ENCODE measurements around the gene GAS2.

GAS2 gene

DNA sequence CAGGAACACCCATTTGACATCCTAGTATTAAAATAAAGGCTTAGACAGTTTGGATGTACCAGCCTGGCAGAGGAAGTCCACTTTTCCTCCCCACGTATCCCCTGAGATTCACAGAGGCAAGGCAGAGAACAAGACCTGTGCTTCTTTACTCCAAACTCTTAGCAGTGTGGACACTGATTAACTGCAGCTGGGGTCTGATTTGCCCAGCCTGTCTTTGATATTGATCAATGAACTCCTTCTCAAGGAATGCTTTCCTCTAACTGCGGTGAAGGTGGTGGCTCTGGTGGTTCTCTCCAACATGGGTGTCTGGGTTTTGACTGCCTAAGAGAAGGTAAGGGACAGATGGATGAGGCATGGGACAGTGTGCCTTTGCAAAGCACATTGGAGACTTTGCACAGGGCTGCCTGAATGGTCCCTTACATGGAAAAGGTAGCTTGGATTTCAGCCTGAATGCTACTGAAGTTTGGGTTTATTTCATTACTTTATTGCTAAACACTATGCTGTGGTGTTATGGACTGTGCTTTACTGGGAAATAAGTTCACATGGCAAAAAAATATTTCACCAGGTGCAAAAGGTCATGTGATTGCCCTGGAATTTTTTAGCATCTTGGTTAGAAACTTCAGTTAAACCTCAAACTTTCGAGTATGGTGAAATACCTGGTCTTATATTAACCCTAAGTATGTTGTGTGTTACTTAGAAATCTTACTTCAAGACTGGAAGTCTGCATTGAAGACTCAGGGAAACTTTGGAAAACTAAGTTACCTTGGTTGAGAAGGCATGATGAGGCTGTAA, 1.8 kb downstream of the GAS2 start:
- Histone ChIP-seq H3K36me3 (ENCODE audit: low read length) (no peaks in the 10 kb centered on the region), H3K79me2 (ENCODE audit: insufficient read depth, low read length) (no peaks in the 10 kb centered on the region), H4K20me1 (ENCODE audit: low read depth, low read length) (no peaks in the 10 kb centered on the region), H3K4me2 (ENCODE audit: low read depth, low read length, poor library complexity, severe bottlenecking) (no peak overlapping the region), H3K4me3 (ENCODE audit: insufficient read depth, low read length, poor library complexity, severe bottlenecking) (no peak overlapping the region), H3K9me2 (replicated peaks; ENCODE audit: insufficient read depth, low read length) (no peaks in the 10 kb centered on the region), H3F3A (ENCODE audit: insufficient read depth) (no peaks in the 10 kb centered on the region), H3K9ac (ENCODE audit: low read length) (no peak overlapping the region), H3K27ac (ENCODE audit: low read depth, low read length) (no peak overlapping the region), H3K9me3 (ENCODE audit: insufficient read depth, low read length) (no peaks in the 10 kb centered on the region), H3K27me3 (ENCODE audit: low read length) (no peaks in the 10 kb centered on the region), H2AFZ (ENCODE audit: low read depth, low read length, severe bottlenecking) (no peak overlapping the region)
- TF ChIP-seq, protein P1, sequence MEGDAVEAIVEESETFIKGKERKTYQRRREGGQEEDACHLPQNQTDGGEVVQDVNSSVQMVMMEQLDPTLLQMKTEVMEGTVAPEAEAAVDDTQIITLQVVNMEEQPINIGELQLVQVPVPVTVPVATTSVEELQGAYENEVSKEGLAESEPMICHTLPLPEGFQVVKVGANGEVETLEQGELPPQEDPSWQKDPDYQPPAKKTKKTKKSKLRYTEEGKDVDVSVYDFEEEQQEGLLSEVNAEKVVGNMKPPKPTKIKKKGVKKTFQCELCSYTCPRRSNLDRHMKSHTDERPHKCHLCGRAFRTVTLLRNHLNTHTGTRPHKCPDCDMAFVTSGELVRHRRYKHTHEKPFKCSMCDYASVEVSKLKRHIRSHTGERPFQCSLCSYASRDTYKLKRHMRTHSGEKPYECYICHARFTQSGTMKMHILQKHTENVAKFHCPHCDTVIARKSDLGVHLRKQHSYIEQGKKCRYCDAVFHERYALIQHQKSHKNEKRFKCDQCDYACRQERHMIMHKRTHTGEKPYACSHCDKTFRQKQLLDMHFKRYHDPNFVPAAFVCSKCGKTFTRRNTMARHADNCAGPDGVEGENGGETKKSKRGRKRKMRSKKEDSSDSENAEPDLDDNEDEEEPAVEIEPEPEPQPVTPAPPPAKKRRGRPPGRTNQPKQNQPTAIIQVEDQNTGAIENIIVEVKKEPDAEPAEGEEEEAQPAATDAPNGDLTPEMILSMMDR (IDR thresholded peaks at IDR 0.05; ENCODE audit: insufficient read depth, low read length, poor library complexity, severe bottlenecking): no peak
- TF ChIP-seq EZH2phosphoT487 (conservative IDR thresholded peaks at IDR 0.05; ENCODE audit: low read length): no peak

- no peak overlapping the region for H3K4me3 ChIP-seq (ENCODE audit: insufficient read depth, low read length, poor library complexity, severe bottlenecking)
- H3F3A ChIP-seq (ENCODE audit: insufficient read depth): no peaks in the 10 kb centered on the region
- H3K9ac ChIP-seq (ENCODE audit: low read length): no peak overlapping the region
- H3K79me2 ChIP-seq (ENCODE audit: insufficient read depth, low read length): no peaks in the 10 kb centered on the region
- no peak overlapping the region for H2AFZ ChIP-seq (ENCODE audit: low read depth, low read length, severe bottlenecking)
- H3K36me3 ChIP-seq (ENCODE audit: low read length): no peaks in the 10 kb centered on the region
- H3K9me2 ChIP-seq (replicated peaks; ENCODE audit: insufficient read depth, low read length): no peaks in the 10 kb centered on the region
- no peak overlapping the region for H3K4me2 ChIP-seq (ENCODE audit: low read depth, low read length, poor library complexity, severe bottlenecking)
- H3K27ac ChIP-seq (ENCODE audit: low read depth, low read length): no peak overlapping the region
- no peaks in the 10 kb centered on the region for H3K27me3 ChIP-seq (ENCODE audit: low read length)
- H4K20me1 ChIP-seq (ENCODE audit: low read depth, low read length): no peaks in the 10 kb centered on the region
- H3K9me3 ChIP-seq (ENCODE audit: insufficient read depth, low read length): no peaks in the 10 kb centered on the region
- no peak for TF ChIP-seq EZH2phosphoT487 (conservative IDR thresholded peaks at IDR 0.05; ENCODE audit: low read length)
- TF ChIP-seq, protein P1 (IDR thresholded peaks at IDR 0.05; ENCODE audit: insufficient read depth, low read length, poor library complexity, severe bottlenecking): no peak
Measured at GRCh38 chr11:22669368-22669767, 3.0 kb downstream of the GAS2 start.

DNA sequence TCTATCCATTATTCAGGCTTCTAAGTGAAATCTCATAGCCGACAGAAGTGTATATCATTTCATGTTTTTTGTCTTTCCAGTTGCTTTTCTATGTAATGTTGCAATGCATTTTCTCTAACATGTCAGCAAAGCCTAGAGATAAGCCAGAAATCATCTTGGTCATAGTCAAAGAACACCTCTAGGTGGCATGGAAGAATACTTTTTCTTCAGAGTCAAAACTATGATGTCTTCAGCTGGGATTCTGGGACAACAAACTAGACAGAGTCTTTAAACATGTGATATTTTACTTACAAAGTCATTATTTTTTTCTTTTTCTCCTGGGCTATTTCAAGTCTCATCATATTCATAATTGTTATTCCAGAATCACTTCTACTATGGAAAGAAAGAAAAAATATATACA, 4.4 kb downstream of the GAS2 start:
- H4K20me1 ChIP-seq (ENCODE audit: low read depth, low read length): no peaks in the 10 kb centered on the region
- no peak overlapping the region for H3K4me3 ChIP-seq (ENCODE audit: insufficient read depth, low read length, poor library complexity, severe bottlenecking)
- no peaks in the 10 kb centered on the region for H3K36me3 ChIP-seq (ENCODE audit: low read length)
- H3K4me2 ChIP-seq (ENCODE audit: low read depth, low read length, poor library complexity, severe bottlenecking): no peak overlapping the region
- H3F3A ChIP-seq (ENCODE audit: insufficient read depth): no peaks in the 10 kb centered on the region
- no peaks in the 10 kb centered on the region for H3K9me2 ChIP-seq (replicated peaks; ENCODE audit: insufficient read depth, low read length)
- H3K27me3 ChIP-seq (ENCODE audit: low read length): no peaks in the 10 kb centered on the region
- H3K9ac ChIP-seq (ENCODE audit: low read length): no peak overlapping the region
- H3K27ac ChIP-seq (ENCODE audit: low read depth, low read length): no peak overlapping the region
- TF ChIP-seq, protein P1 (IDR thresholded peaks at IDR 0.05; ENCODE audit: insufficient read depth, low read length, poor library complexity, severe bottlenecking): no peak
- no peak for TF ChIP-seq EZH2phosphoT487 (conservative IDR thresholded peaks at IDR 0.05; ENCODE audit: low read length)
- no peaks in the 10 kb centered on the region for H3K9me3 ChIP-seq (ENCODE audit: insufficient read depth, low read length)
- H2AFZ ChIP-seq (ENCODE audit: low read depth, low read length, severe bottlenecking): no peak overlapping the region
- H3K79me2 ChIP-seq (ENCODE audit: insufficient read depth, low read length): no peaks in the 10 kb centered on the region
